Activated T-helper 1 cell treated with anti-CD3 and anti-CD28 coated beads, Interleukin-12 subunit alpha, Interleukin-12 subunit beta, Interleukin-2, Interleukin-4 antibody, amounts not matched to agents 30 ng/mL and 10 ng/mL and 1 ng/mL, durations not matched to agents 14 hours and 24 hours and 36 hours (primary cell): ENCODE data around the gene SBNO2. TPM values are rescaled to one million over a fixed set of nuclear protein-coding genes. Genes with fewer than 3 reads are reported as not detected.

Experiments used
- DNase-seq: peaks from one replicate; pipeline ENCODE4 v3.0.0; 2021; ENCODE audit warnings: low spot score
- H3K27ac Mint-ChIP-seq: one replicate; pipeline ENCODE4 v1.8.0; 2021; ENCODE audit warnings: mild to moderate bottlenecking, mixed read lengths
- H3K27me3 Mint-ChIP-seq: one replicate; pipeline ENCODE4 v1.8.0; 2022; ENCODE audit warnings: mild to moderate bottlenecking, moderate library complexity, mixed read lengths; ENCODE audit not compliant: insufficient read depth
- H3K36me3 Mint-ChIP-seq: one replicate; pipeline ENCODE4 v1.8.0; 2021; ENCODE audit warnings: low read depth, mixed read lengths
- H3K4me1 Mint-ChIP-seq: one replicate; pipeline ENCODE4 v1.8.0; 2021; ENCODE audit warnings: low read depth, mixed read lengths
- H3K4me3 Mint-ChIP-seq: one replicate; pipeline ENCODE4 v1.8.0; 2021; ENCODE audit warnings: mild to moderate bottlenecking, moderate library complexity, mixed read lengths
- H3K9me3 Mint-ChIP-seq: one replicate; pipeline ENCODE4 v1.8.0; 2021; ENCODE audit warnings: mixed read lengths
- intact Hi-C: fragments of 100-400 bp; cut with micrococcal nuclease; formaldehyde crosslinking; loops from one replicate; pipeline ENCODE4 v1.15.1; 2024
- total RNA-seq: library from RNA; stranded (reverse); gene quantifications from 2 replicates; pipeline ENCODE4 v1.2.3, GENCODE V29; 2022

Gene SBNO2
- total RNA-seq, 1 donor from 2014 or later, result 96.9 TPM

GRCh38 chr19:1169921-1170885, 3.9 kb downstream of the SBNO2 start:
- intact Hi-C loops, result no loop called here
- H3K36me3 Mint-ChIP-seq, result peaks cover 19% of the 10 kb centered on the region
- DNase-seq, result no peak
- H3K27me3 Mint-ChIP-seq, result no peaks in the 10 kb centered on the region
- peaks cover 13% of the 10 kb centered on the region for H3K4me1 Mint-ChIP-seq
- no peaks in the 10 kb centered on the region for H3K9me3 Mint-ChIP-seq
- H3K4me3 Mint-ChIP-seq, result peak overlapping the region; percentile 51
- peak overlapping the region; percentile 31 for H3K27ac Mint-ChIP-seq

- Mint-ChIP-seq H3K27ac (no peak overlapping the region), H3K9me3 (no peaks in the 10 kb centered on the region), H3K4me1 (peaks cover 9% of the 10 kb centered on the region), H3K27me3 (no peaks in the 10 kb centered on the region), H3K4me3 (no peak overlapping the region), H3K36me3 (peaks cover 19% of the 10 kb centered on the region)
- DNase-seq, result no peak
- intact Hi-C loops, result no loop called here
Observed at GRCh38 chr19:1169411-1169791, 4.7 kb downstream of the SBNO2 start.

GRCh38 chr19:1168572-1169410, 5.3 kb downstream of the SBNO2 start:
- H3K4me3 Mint-ChIP-seq, result no peak overlapping the region
- H3K27ac Mint-ChIP-seq, result no peak overlapping the region
- H3K4me1 Mint-ChIP-seq, result peaks cover 9% of the 10 kb centered on the region
- no peaks in the 10 kb centered on the region for H3K27me3 Mint-ChIP-seq
- H3K36me3 Mint-ChIP-seq, result peaks cover 19% of the 10 kb centered on the region
- DNase-seq, result no peak
- intact Hi-C loops, result no loop called here
- H3K9me3 Mint-ChIP-seq, result no peaks in the 10 kb centered on the region

GRCh38 chr19:1167687-1168571, 6.1 kb downstream of the SBNO2 start:
- no peak overlapping the region for H3K4me3 Mint-ChIP-seq
- peaks cover 20% of the 10 kb centered on the region for H3K36me3 Mint-ChIP-seq
- peaks cover 9% of the 10 kb centered on the region for H3K4me1 Mint-ChIP-seq
- H3K9me3 Mint-ChIP-seq, result no peaks in the 10 kb centered on the region
- DNase-seq, result no peak
- H3K27me3 Mint-ChIP-seq, result no peaks in the 10 kb centered on the region
- no peak overlapping the region for H3K27ac Mint-ChIP-seq
- intact Hi-C loops, result no loop called here

- Mint-ChIP-seq H3K27me3 (no peaks in the 10 kb centered on the region), H3K27ac (no peak overlapping the region), H3K4me3 (no peak overlapping the region), H3K9me3 (no peaks in the 10 kb centered on the region), H3K36me3 (peaks cover 21% of the 10 kb centered on the region), H3K4me1 (peaks cover 9% of the 10 kb centered on the region)
- intact Hi-C loops, result no loop called here
- DNase-seq, result no peak
Observed at GRCh38 chr19:1166872-1167573, 7.0 kb downstream of the SBNO2 start.

- intact Hi-C loops, result no loop called here
- Mint-ChIP-seq H3K27me3 (no peaks in the 10 kb centered on the region), H3K36me3 (peaks cover 13% of the 10 kb centered on the region), H3K4me3 (no peak overlapping the region), H3K9me3 (no peaks in the 10 kb centered on the region), H3K4me1 (no peaks in the 10 kb centered on the region), H3K27ac (no peak overlapping the region)
- no peak for DNase-seq
Observed at GRCh38 chr19:1164684-1165531, 9.2 kb downstream of the SBNO2 start.

GRCh38 chr19:1163934-1164683, 10.0 kb downstream of the SBNO2 start:
- Mint-ChIP-seq H3K36me3 (peaks cover 9% of the 10 kb centered on the region), H3K27me3 (no peaks in the 10 kb centered on the region), H3K4me3 (no peak overlapping the region), H3K4me1 (no peaks in the 10 kb centered on the region), H3K9me3 (no peaks in the 10 kb centered on the region), H3K27ac (no peak overlapping the region)
- DNase-seq, result no peak
- intact Hi-C loops, result no loop called here

GRCh38 chr19:1163283-1163933, 10.7 kb downstream of the SBNO2 start:
- Mint-ChIP-seq H3K4me3 (no peak overlapping the region), H3K27ac (no peak overlapping the region), H3K36me3 (peaks cover 6% of the 10 kb centered on the region), H3K9me3 (no peaks in the 10 kb centered on the region), H3K27me3 (no peaks in the 10 kb centered on the region), H3K4me1 (no peaks in the 10 kb centered on the region)
- DNase-seq, result no peak
- intact Hi-C loops, result no loop called here

GRCh38 chr19:1162404-1163282, 11.4 kb downstream of the SBNO2 start:
- no peak for DNase-seq
- intact Hi-C loops, result no loop called here
- no peaks in the 10 kb centered on the region for H3K9me3 Mint-ChIP-seq
- H3K4me1 Mint-ChIP-seq, result no peaks in the 10 kb centered on the region
- H3K4me3 Mint-ChIP-seq, result no peak overlapping the region
- no peak overlapping the region for H3K27ac Mint-ChIP-seq
- peaks cover 6% of the 10 kb centered on the region for H3K36me3 Mint-ChIP-seq
- H3K27me3 Mint-ChIP-seq, result no peaks in the 10 kb centered on the region

- H3K27me3 Mint-ChIP-seq, result no peaks in the 10 kb centered on the region
- no peak overlapping the region for H3K4me3 Mint-ChIP-seq
- intact Hi-C loops, result no loop called here
- peaks cover 5% of the 10 kb centered on the region for H3K36me3 Mint-ChIP-seq
- H3K9me3 Mint-ChIP-seq, result no peaks in the 10 kb centered on the region
- H3K4me1 Mint-ChIP-seq, result no peaks in the 10 kb centered on the region
- no peak for DNase-seq
- no peak overlapping the region for H3K27ac Mint-ChIP-seq
Observed at GRCh38 chr19:1161716-1162115, 12.4 kb downstream of the SBNO2 start.
